ENCODE data around the gene ARL6IP5. TPM values are rescaled to one million over a fixed set of nuclear protein-coding genes. Genes with fewer than 3 reads are reported as not detected.

ARL6IP5 gene
- total RNA-seq, 6 donors from 2014 or later = 34.6 to 145 (median 125) TPM

GRCh38 chr3:69103123-69103522 lies 18.4 kb downstream of the ARL6IP5 start:
- TF ChIP-seq CTCF (IDR thresholded peaks at IDR 0.05) = no peak
- TF ChIP-seq EP300 (IDR thresholded peaks at IDR 0.05) = no peak
- TF ChIP-seq POLR2A (IDR thresholded peaks at IDR 0.05) = no peak
- TF ChIP-seq POLR2AphosphoS5 (IDR thresholded peaks at IDR 0.05) = no peak
- WGBS, 2 donors = 90 to 92% methylated on average over 3 of the region's 3 CpGs
- H3K27ac ChIP-seq = no peak overlapping the region
- ATAC-seq (ENCODE audit: low FRiP score in 2 of 2) (no peak), DNase-seq (no peak)
- H3K36me3 ChIP-seq = peaks cover 13 to 42% (median 22%) of the 10 kb centered on the region in 4 donors
- peaks cover 4 to 20% (median 7%) of the 10 kb centered on the region in 4 donors for H3K4me1 ChIP-seq
- no peaks in the 10 kb centered on the region for H3K27me3 ChIP-seq
- no peak overlapping the region for H3K4me3 ChIP-seq
- H3K9me3 ChIP-seq = no peaks in the 10 kb centered on the region

GRCh38 chr3:69104586-69104985 lies 19.8 kb downstream of the ARL6IP5 start:
- peaks cover 0 to 15% (median 5%) of the 10 kb centered on the region in 4 donors for H3K4me1 ChIP-seq
- peak overlapping the region in 1 of 4 donors; percentile 45 for H3K27ac ChIP-seq
- peaks cover 13 to 42% (median 22%) of the 10 kb centered on the region in 4 donors for H3K36me3 ChIP-seq
- H3K27me3 ChIP-seq = no peaks in the 10 kb centered on the region
- TF ChIP-seq CTCF (IDR thresholded peaks at IDR 0.05) = no peak
- TF ChIP-seq POLR2A (IDR thresholded peaks at IDR 0.05) = no peak
- TF ChIP-seq EP300 (IDR thresholded peaks at IDR 0.05) = no peak
- TF ChIP-seq POLR2AphosphoS5 (IDR thresholded peaks at IDR 0.05) = no peak
- WGBS, 2 donors = 58 to 64% methylated on average over 8 of the region's 8 CpGs
- no peaks in the 10 kb centered on the region for H3K9me3 ChIP-seq
- ATAC-seq (ENCODE audit: low FRiP score in 2 of 2) (no peak), DNase-seq (no peak)
- no peak overlapping the region for H3K4me3 ChIP-seq

- DNase-seq (no peak), ATAC-seq (ENCODE audit: low FRiP score in 2 of 2) (no peak)
- Histone ChIP-seq H3K27ac (peak overlapping the region in 1 of 4 donors; percentile 45), H3K9me3 (no peaks in the 10 kb centered on the region), H3K4me1 (peaks cover 0 to 15% (median 5%) of the 10 kb centered on the region in 4 donors), H3K36me3 (peaks cover 13 to 42% (median 20%) of the 10 kb centered on the region in 4 donors), H3K27me3 (no peaks in the 10 kb centered on the region), H3K4me3 (no peak overlapping the region)
- WGBS, 2 donors = 41 to 43% methylated on average over 3 of the region's 3 CpGs
- no peak for TF ChIP-seq POLR2AphosphoS5 (IDR thresholded peaks at IDR 0.05)
- no peak for TF ChIP-seq EP300 (IDR thresholded peaks at IDR 0.05)
- TF ChIP-seq POLR2A (IDR thresholded peaks at IDR 0.05) = no peak
- no peak for TF ChIP-seq CTCF (IDR thresholded peaks at IDR 0.05)
Observed at GRCh38 chr3:69105320-69105719, 20.6 kb downstream of the ARL6IP5 start.

GRCh38 chr3:69107841-69108240 lies 23.1 kb downstream of the ARL6IP5 start:
- WGBS, 2 donors = 81 to 84% methylated on average over 5 of the region's 5 CpGs
- Histone ChIP-seq H3K9me3 (no peaks in the 10 kb centered on the region), H3K36me3 (peaks cover 4 to 30% (median 10%) of the 10 kb centered on the region in 4 donors), H3K4me1 (peaks cover 0 to 15% (median 5%) of the 10 kb centered on the region in 4 donors), H3K27ac (no peak overlapping the region), H3K27me3 (no peaks in the 10 kb centered on the region), H3K4me3 (no peak overlapping the region)
- DNase-seq (no peak), ATAC-seq (ENCODE audit: low FRiP score in 2 of 2) (no peak)
- TF ChIP-seq POLR2AphosphoS5 (IDR thresholded peaks at IDR 0.05) (no peak), CTCF (IDR thresholded peaks at IDR 0.05) (no peak), EP300 (IDR thresholded peaks at IDR 0.05) (no peak), POLR2A (IDR thresholded peaks at IDR 0.05) (no peak)

- no peak for TF ChIP-seq POLR2A (IDR thresholded peaks at IDR 0.05)
- TF ChIP-seq CTCF (IDR thresholded peaks at IDR 0.05) = no peak
- Histone ChIP-seq H3K9me3 (no peaks in the 10 kb centered on the region), H3K4me1 (peaks cover 0 to 14% (median 5%) of the 10 kb centered on the region in 4 donors), H3K4me3 (no peak overlapping the region), H3K36me3 (peaks cover 4 to 20% (median 9%) of the 10 kb centered on the region in 4 donors), H3K27me3 (no peaks in the 10 kb centered on the region), H3K27ac (no peak overlapping the region)
- DNase-seq = no peak
- 67 to 70% methylated on average over 5 of the region's 5 CpGs for WGBS, 2 donors
- ATAC-seq (ENCODE audit: low FRiP score in 2 of 2) = no peak
Observed at GRCh38 chr3:69108811-69109210, 24.1 kb downstream of the ARL6IP5 start.
